GM21381 (cell line): ENCODE measurements around the gene MSANTD7.

Experiments used
- ATAC-seq: cut with Tn5 transposase; IDR thresholded peaks from one replicate; pipeline ENCODE4 v1.9.1; 2021; ENCODE audit warnings: mild to moderate bottlenecking, moderate library complexity; ENCODE audit not compliant: unreplicated experiment

Gene MSANTD7

GRCh38 chr10:14879928-14880193, 41.8 kb downstream of the MSANTD7 start:
- no peak for ATAC-seq

DNA sequence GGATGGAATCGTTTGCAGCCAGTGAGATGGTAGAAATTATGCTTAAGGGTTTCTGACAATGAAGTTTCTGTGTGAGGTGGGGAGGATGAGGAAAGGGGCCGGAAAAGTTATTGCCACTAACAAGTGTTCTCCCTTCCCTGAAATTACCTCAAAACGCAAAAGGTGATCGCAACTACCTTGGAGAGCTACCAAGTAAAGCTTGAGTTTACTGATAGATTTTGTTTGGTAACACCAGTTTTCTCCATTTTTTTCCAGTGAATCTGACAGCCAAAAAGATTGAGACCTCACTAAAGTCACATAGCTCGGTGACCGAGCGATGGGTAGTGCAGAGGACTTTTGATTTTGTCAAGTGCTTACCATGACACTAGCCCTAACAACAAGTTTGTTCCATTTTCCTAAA, 42.1 kb downstream of the MSANTD7 start:
- ATAC-seq = no peak

- ATAC-seq = no peak
Measured at GRCh38 chr10:14884082-14884481, 46.0 kb downstream of the MSANTD7 start.
